ENCODE measurements around the gene PPP2R2D.

DNA sequence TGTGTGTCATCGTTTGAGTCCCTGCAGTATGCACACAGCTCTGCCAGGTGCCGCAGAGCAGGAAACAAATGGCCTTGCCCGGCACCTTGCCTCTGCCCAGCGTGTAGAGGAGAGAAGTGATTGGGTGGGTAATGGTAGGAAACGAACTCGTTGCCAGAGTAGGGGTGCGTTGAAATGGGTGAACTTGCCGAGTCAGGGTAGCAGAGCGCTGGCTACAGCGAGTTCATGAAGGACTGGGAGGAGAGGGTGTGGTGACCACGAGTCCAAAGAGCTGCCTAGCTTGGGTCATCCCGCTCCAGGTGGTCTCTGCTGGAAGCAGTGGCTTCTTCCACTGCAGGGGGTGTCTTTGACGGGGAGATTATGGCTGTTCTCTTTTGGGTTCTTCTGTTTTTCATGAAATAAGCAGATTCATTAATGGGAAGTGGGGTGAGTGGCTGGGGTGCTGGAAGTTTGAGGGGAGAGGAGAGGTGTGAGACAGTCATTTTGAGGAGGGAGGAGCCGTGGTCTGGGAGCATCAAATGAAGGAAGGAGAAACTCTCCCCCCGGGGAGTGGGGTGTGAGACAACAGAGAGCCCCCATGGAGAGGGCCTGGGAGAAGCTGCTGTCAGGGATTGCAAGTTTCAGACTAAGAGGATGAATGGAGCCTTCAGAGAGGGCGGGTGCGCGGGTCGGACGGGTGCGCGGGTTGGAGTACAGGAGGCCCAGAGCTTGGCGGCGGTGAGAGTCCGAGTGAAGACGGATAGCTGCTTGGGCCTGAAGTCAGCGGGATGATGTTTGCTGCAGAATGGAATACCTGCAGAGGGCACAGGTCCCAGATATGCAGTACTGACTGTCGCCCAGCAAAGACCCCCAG is 26.2 kb downstream of the PPP2R2D start:
- TF ChIP-seq ZFX (IDR thresholded peaks at IDR 0.05): no peak
- TF ChIP-seq, protein P1, sequence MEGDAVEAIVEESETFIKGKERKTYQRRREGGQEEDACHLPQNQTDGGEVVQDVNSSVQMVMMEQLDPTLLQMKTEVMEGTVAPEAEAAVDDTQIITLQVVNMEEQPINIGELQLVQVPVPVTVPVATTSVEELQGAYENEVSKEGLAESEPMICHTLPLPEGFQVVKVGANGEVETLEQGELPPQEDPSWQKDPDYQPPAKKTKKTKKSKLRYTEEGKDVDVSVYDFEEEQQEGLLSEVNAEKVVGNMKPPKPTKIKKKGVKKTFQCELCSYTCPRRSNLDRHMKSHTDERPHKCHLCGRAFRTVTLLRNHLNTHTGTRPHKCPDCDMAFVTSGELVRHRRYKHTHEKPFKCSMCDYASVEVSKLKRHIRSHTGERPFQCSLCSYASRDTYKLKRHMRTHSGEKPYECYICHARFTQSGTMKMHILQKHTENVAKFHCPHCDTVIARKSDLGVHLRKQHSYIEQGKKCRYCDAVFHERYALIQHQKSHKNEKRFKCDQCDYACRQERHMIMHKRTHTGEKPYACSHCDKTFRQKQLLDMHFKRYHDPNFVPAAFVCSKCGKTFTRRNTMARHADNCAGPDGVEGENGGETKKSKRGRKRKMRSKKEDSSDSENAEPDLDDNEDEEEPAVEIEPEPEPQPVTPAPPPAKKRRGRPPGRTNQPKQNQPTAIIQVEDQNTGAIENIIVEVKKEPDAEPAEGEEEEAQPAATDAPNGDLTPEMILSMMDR (conservative IDR thresholded peaks at IDR 0.05): no peak

Data from C4-2B (cell line).